ENCODE data around the gene KIAA0513.

KIAA0513 gene

GRCh38 chr16:85126705-85127378, 99.2 kb downstream of the KIAA0513 start:
- peak; percentile 72 for TF ChIP-seq FOXP2 (optimal IDR thresholded peaks at IDR 0.05; ENCODE audit: borderline replicate concordance, extremely low read depth, extremely low read length, insufficient read depth)
- no peak for TF ChIP-seq TAF1 (IDR thresholded peaks at IDR 0.05; ENCODE audit: borderline replicate concordance, insufficient read depth, low read length)
- peak; percentile 42; the same call in 1 of the 2 replicates for TF ChIP-seq SIN3A (IDR thresholded peaks at IDR 0.05; ENCODE audit: borderline replicate concordance, insufficient read depth, low read length)
- no peak for TF ChIP-seq REST (IDR thresholded peaks at IDR 0.05; ENCODE audit: insufficient read depth in 1 of 2, low read depth in 2 of 2, low read length in 2 of 2)
- TF ChIP-seq POLR2AphosphoS5 (IDR thresholded peaks at IDR 0.05; ENCODE audit: low read depth, low read length) = no peak

GRCh38 chr16:85127379-85127723, 99.8 kb downstream of the KIAA0513 start:
- TF ChIP-seq FOXP2 (optimal IDR thresholded peaks at IDR 0.05; ENCODE audit: borderline replicate concordance, extremely low read depth, extremely low read length, insufficient read depth) = no peak
- TF ChIP-seq TAF1 (IDR thresholded peaks at IDR 0.05; ENCODE audit: borderline replicate concordance, insufficient read depth, low read length) = no peak
- no peak for TF ChIP-seq SIN3A (IDR thresholded peaks at IDR 0.05; ENCODE audit: borderline replicate concordance, insufficient read depth, low read length)
- TF ChIP-seq REST (IDR thresholded peaks at IDR 0.05; ENCODE audit: insufficient read depth in 1 of 2, low read depth in 2 of 2, low read length in 2 of 2) = no peak
- TF ChIP-seq POLR2AphosphoS5 (IDR thresholded peaks at IDR 0.05; ENCODE audit: low read depth, low read length) = no peak

DNA sequence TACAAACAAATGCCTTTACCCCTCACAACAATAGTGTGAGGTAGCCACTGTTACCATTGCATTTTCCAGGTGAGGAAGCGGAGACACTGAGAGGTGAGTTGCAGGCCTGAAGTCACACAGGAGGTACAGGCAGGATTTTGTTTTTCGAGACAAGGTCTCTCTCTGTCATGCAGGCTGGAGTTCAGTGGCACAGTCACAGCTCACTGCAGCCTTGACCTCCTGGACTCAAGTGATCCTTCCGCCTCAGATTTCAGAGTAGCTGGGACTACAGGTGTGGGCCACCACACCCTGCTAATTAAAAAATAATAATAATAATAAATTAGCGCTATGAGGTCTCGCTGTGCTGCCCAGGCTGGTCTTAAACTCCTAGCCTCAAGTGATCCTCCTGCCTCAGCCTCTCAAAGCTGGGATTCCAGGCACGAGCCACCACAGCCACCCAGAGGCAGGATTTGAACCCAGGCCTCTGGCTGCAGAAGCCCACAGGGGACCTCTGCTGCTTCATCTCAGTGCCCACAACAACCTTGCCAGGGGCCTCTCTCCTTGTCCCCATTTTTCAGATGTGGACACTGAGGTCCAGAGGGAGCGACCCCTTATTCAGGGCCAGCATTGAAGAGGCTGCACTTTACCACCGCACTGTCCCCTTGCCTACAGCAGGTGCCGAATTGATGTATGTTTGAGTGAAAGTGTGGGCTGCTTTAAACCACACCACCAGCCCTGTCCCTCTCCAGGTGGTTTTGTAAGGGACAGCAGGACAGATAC, 100.7 kb downstream of the KIAA0513 start:
- TF ChIP-seq TAF1 (IDR thresholded peaks at IDR 0.05; ENCODE audit: borderline replicate concordance, insufficient read depth, low read length) = no peak
- TF ChIP-seq REST (IDR thresholded peaks at IDR 0.05; ENCODE audit: insufficient read depth in 1 of 2, low read depth in 2 of 2, low read length in 2 of 2) = no peak
- TF ChIP-seq FOXP2 (optimal IDR thresholded peaks at IDR 0.05; ENCODE audit: borderline replicate concordance, extremely low read depth, extremely low read length, insufficient read depth) = no peak
- no peak for TF ChIP-seq SIN3A (IDR thresholded peaks at IDR 0.05; ENCODE audit: borderline replicate concordance, insufficient read depth, low read length)
- no peak for TF ChIP-seq POLR2AphosphoS5 (IDR thresholded peaks at IDR 0.05; ENCODE audit: low read depth, low read length)

DNA sequence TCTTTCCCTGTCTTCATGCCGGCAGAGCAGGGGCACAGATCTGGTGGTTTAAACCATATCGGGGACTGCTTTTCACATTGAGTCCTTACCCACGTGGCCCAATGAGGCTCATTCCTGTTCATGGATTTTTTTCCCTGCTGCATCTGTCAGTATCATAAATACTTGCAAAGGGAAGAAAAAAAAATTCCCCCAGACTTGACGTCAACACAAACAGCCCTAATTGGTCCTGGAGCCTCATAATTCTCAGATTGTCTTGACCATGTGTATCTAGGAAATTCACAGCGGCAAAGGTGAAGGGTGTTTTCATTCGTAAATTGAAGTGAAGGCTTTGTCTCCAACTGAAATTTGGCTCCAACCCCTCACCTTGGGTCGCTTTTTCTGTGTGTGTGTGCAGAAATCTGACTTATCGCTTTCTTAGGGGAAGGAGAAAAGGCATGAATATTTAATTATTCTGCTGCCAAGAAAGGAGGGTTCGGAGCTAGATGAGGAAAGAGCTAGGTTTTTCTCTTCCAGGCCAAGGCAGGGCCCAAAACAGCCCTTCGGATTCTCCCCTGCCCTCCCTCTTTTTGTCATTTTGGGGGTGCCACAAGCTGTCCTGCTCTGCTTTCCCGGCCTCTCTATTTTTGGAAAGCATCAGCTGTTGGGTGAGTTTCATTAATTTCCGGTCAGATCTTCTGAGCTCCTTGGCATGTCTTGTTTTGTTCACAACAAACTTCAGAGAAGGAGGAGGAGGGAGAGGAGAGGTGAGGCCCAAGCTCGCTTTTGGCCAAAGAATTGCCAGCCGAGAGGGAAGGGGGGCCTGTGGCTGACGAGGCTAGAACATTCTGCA, 102.5 kb downstream of the KIAA0513 start:
- TF ChIP-seq FOXP2 (optimal IDR thresholded peaks at IDR 0.05; ENCODE audit: borderline replicate concordance, extremely low read depth, extremely low read length, insufficient read depth) (no peak), REST (IDR thresholded peaks at IDR 0.05; ENCODE audit: insufficient read depth in 1 of 2, low read depth in 2 of 2, low read length in 2 of 2) (no peak), SIN3A (IDR thresholded peaks at IDR 0.05; ENCODE audit: borderline replicate concordance, insufficient read depth, low read length) (no peak), POLR2AphosphoS5 (IDR thresholded peaks at IDR 0.05; ENCODE audit: low read depth, low read length) (no peak), TAF1 (IDR thresholded peaks at IDR 0.05; ENCODE audit: borderline replicate concordance, insufficient read depth, low read length) (no peak)
